ENCODE results near the gene DENND4B.

- TF ChIP-seq CTCF (IDR thresholded peaks at IDR 0.05; ENCODE audit: poor library complexity) (no peak), EZH2 (IDR thresholded peaks at IDR 0.05; ENCODE audit: borderline replicate concordance) (no peak), EZH2phosphoT487 (IDR thresholded peaks at IDR 0.05; ENCODE audit: low read depth, severe bottlenecking, unreplicated experiment) (no peak)
These were observed 3.6 kb downstream of the DENND4B start for GRCh38 chr1:153942766-153943549.
